ENCODE measurements around the gene MEX3D. TPM values are rescaled to one million over a fixed set of nuclear protein-coding genes. Genes with fewer than 3 reads are reported as not detected.

The MEX3D gene
- total and polyA plus RNA-seq, 2 donors from 2014 or later = 5.4 to 19.3 TPM

DNA sequence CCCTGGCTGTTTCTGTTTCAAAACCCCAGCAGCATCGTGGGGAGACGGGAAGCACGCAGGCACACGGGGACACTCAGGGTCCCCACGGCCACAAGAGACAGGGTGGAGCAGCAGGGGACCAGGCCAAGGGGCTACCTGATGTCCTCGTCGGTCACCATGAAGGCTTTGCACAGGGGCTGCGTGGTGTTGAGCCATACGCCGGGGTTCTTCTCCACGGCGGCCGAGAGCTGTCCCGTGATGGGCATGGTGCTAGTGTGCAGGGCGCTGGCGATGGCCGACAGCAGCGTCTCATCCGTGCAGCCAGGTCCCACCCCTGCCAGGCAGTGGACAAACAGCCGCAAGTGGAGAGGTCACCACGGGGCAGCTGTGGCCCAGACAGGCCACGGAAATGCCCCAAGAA lies 12.8 kb upstream of the MEX3D start:
- H3K9ac ChIP-seq (ENCODE audit: low read length in 3 of 3) = no peak overlapping the region
- no peak overlapping the region for H3K27ac ChIP-seq (ENCODE audit: low read depth in 2 of 2, low read length in 2 of 2)
- peaks cover 0 to 9% (median 0%) of the 10 kb centered on the region in 3 donors for H3K36me3 ChIP-seq (ENCODE audit: control insufficient read depth in 2 of 3, insufficient read depth in 3 of 3, low read length in 3 of 3)
- H3K4me3 ChIP-seq (ENCODE audit: low read length in 3 of 3) = no peak overlapping the region
- intact Hi-C loops (cut with DNase I) = no loop called here
- FAIRE-seq (no peak), DNase-seq (no peak)
- H3K9me3 ChIP-seq (ENCODE audit: control insufficient read depth in 2 of 3, insufficient read depth in 1 of 3, low read length in 3 of 3) = no peaks in the 10 kb centered on the region
- H3K27me3 ChIP-seq (ENCODE audit: control insufficient read depth, insufficient read depth, low read length) = no peaks in the 10 kb centered on the region
- H3K4me1 ChIP-seq (ENCODE audit: control insufficient read depth in 2 of 3, insufficient read depth in 2 of 3, low read depth in 1 of 3, low read length in 3 of 3) = no peaks in the 10 kb centered on the region
- TF ChIP-seq, protein P1, sequence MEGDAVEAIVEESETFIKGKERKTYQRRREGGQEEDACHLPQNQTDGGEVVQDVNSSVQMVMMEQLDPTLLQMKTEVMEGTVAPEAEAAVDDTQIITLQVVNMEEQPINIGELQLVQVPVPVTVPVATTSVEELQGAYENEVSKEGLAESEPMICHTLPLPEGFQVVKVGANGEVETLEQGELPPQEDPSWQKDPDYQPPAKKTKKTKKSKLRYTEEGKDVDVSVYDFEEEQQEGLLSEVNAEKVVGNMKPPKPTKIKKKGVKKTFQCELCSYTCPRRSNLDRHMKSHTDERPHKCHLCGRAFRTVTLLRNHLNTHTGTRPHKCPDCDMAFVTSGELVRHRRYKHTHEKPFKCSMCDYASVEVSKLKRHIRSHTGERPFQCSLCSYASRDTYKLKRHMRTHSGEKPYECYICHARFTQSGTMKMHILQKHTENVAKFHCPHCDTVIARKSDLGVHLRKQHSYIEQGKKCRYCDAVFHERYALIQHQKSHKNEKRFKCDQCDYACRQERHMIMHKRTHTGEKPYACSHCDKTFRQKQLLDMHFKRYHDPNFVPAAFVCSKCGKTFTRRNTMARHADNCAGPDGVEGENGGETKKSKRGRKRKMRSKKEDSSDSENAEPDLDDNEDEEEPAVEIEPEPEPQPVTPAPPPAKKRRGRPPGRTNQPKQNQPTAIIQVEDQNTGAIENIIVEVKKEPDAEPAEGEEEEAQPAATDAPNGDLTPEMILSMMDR (IDR thresholded peaks at IDR 0.05; ENCODE audit: borderline replicate concordance, extremely low read depth, insufficient read depth) = no peak

GRCh38 chr19:1580382-1580781 lies 12.3 kb upstream of the MEX3D start:
- Histone ChIP-seq H3K9ac (ENCODE audit: low read length in 3 of 3) (no peak overlapping the region), H3K4me1 (ENCODE audit: control insufficient read depth in 2 of 3, insufficient read depth in 2 of 3, low read depth in 1 of 3, low read length in 3 of 3) (no peaks in the 10 kb centered on the region), H3K9me3 (ENCODE audit: control insufficient read depth in 2 of 3, insufficient read depth in 1 of 3, low read length in 3 of 3) (no peaks in the 10 kb centered on the region), H3K4me3 (ENCODE audit: low read length in 3 of 3) (no peak overlapping the region), H3K27me3 (ENCODE audit: control insufficient read depth, insufficient read depth, low read length) (no peaks in the 10 kb centered on the region), H3K36me3 (ENCODE audit: control insufficient read depth in 2 of 3, insufficient read depth in 3 of 3, low read length in 3 of 3) (peaks cover 0 to 9% (median 0%) of the 10 kb centered on the region in 3 donors), H3K27ac (ENCODE audit: low read depth in 2 of 2, low read length in 2 of 2) (no peak overlapping the region)
- no peak for DNase-seq
- FAIRE-seq = no peak
- TF ChIP-seq, protein P1 (IDR thresholded peaks at IDR 0.05; ENCODE audit: borderline replicate concordance, extremely low read depth, insufficient read depth) = no peak
- intact Hi-C loops (cut with DNase I) = no loop called here

DNA sequence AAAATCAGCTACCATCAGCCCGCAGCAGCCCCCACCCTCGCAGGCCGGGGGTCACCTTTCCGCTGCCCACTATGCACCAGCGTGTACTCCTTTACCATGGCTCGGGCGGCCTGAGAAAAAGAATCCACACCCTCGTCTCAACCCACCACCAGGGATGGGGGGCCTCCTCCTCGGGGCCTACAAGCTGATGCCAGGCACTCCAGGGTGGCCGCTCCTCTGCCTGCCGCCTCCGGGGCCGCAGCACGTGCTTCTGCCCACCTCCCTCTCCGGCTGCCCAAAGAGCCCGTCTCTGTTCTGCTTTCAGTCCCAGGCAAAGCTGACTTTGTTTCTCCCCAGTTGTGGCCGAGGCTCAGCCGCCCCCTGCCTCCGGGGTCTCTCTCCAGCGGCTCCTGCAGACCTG lies 11.1 kb upstream of the MEX3D start:
- intact Hi-C loops (cut with DNase I) = no loop called here
- Histone ChIP-seq H3K9ac (ENCODE audit: low read length in 3 of 3) (no peak overlapping the region), H3K9me3 (ENCODE audit: control insufficient read depth in 2 of 3, insufficient read depth in 1 of 3, low read length in 3 of 3) (no peaks in the 10 kb centered on the region), H3K27ac (ENCODE audit: low read depth in 2 of 2, low read length in 2 of 2) (no peak overlapping the region), H3K4me1 (ENCODE audit: control insufficient read depth in 2 of 3, insufficient read depth in 2 of 3, low read depth in 1 of 3, low read length in 3 of 3) (no peaks in the 10 kb centered on the region), H3K36me3 (ENCODE audit: control insufficient read depth in 2 of 3, insufficient read depth in 3 of 3, low read length in 3 of 3) (peaks cover 0 to 9% (median 0%) of the 10 kb centered on the region in 3 donors), H3K4me3 (ENCODE audit: low read length in 3 of 3) (no peak overlapping the region), H3K27me3 (ENCODE audit: control insufficient read depth, insufficient read depth, low read length) (no peaks in the 10 kb centered on the region)
- TF ChIP-seq, protein P1 (IDR thresholded peaks at IDR 0.05; ENCODE audit: borderline replicate concordance, extremely low read depth, insufficient read depth) = no peak
- DNase-seq = no peak
- FAIRE-seq = no peak
